ENCODE data around the gene PTPRA.

The PTPRA gene

DNA sequence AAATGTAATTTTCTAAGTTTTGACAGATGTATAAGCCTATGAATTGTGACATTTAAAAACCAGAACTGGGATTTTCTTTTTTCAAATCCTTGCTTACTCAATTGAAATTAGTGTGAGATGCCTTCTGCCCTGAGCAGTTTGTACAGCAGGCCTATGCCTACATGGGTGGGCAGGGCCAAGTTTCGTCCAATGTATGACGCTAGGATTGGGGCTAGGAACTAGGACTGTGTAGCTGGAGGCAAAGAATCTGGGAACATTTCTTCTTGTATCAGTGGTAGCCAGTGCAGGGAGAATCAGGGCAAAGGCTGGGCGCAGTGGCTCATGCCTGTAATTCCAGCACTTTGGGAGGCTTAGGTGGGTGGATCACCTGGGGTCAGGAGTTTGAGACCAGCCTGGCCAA lies 3.9 kb upstream of the PTPRA start:
- TF ChIP-seq CTCF (IDR thresholded peaks at IDR 0.05; ENCODE audit: extremely low read depth, missing control alignments): no peak

GRCh38 chr20:2871111-2871465 lies 2.2 kb upstream of the PTPRA start:
- DNase-seq (ENCODE audit: low spot score): no peak
- no peak for TF ChIP-seq CTCF (IDR thresholded peaks at IDR 0.05; ENCODE audit: extremely low read depth, missing control alignments)

More for the DNA sequence above, 3.9 kb upstream of the PTPRA start:
- no peak for DNase-seq (ENCODE audit: low spot score)

DNA sequence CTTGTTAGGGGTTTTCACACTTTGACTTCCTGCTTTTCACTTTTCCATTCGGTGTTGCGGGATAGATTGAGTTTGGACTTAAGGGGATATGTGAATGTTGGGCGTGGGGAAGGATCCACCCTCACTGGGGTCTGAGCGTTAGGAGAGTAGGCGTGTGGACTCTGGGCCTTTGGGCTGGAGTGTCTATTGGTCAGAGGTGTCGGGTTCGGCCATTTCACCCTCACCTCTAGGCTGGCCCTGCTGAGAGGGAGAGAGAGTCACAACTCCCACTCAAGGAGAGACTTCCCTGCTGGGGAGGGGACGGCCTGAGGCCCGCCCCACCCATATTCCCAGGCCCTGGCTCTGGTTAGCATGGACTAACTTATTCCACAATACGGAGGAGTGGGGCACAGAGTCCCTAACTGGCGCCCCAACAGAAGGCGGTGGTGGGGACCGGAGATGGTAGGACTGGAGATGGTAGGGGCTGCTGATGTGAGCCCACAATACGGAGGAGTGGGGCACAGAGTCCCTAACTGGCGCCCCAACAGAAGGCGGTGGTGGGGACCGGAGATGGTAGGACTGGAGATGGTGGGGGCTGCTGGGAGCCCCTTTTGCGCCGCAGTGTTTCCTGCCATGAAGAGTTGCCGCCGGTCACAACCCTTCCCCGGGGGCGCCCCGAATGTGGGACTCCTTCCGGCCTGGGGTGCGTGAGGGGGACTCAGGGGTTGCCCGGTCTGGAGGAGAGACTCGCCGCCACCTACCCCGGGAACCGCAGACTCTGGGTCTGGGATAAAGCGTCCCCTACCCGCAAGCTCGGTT lies 1.4 kb upstream of the PTPRA start:
- TF ChIP-seq CTCF (IDR thresholded peaks at IDR 0.05; ENCODE audit: extremely low read depth, missing control alignments): no peak
- DNase-seq (ENCODE audit: low spot score): no peak

DNA sequence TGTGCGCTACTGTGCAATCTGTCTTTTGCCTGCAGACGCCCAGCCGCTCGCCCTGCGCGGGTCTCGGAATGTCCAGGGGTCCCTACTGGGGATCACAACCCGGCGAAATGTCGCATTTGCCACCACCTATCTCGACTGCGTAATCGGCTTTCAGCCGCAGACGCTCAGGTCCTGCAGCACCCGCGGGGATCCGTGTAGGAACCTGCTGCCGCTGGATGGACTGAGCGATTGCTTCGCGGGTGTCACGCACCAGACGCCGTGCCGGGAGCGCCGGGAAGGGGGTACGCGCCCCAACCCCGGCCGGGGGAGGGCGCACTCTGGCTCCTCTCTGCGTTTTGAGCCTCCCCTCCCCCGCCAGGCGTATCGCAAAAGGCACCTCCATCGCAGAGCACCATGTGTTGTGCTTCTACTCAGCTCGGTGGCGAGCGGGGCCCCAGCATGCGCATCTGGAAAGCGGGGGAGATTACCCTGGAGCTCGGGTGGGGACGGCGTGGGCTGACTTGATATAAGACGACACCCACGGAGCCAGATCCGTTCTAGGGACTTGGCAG lies 747 bp upstream of the PTPRA start:
- peak; percentile 80 for DNase-seq (ENCODE audit: low spot score)
- peak; percentile 44 for TF ChIP-seq CTCF (IDR thresholded peaks at IDR 0.05; ENCODE audit: extremely low read depth, missing control alignments)

GRCh38 chr20:2873747-2874041 lies 413 bp downstream of the PTPRA start:
- TF ChIP-seq CTCF (IDR thresholded peaks at IDR 0.05; ENCODE audit: extremely low read depth, missing control alignments): no peak
- DNase-seq (ENCODE audit: low spot score): no peak

- no peak for TF ChIP-seq CTCF (IDR thresholded peaks at IDR 0.05; ENCODE audit: extremely low read depth, missing control alignments)
- DNase-seq (ENCODE audit: low spot score): no peak
These were observed 1.2 kb downstream of the PTPRA start for GRCh38 chr20:2874456-2874855.

- no peak for DNase-seq (ENCODE audit: low spot score)
- TF ChIP-seq CTCF (IDR thresholded peaks at IDR 0.05; ENCODE audit: extremely low read depth, missing control alignments): no peak
These were observed 2.5 kb downstream of the PTPRA start for GRCh38 chr20:2875690-2876203.
